GM04504 (cell line): ENCODE measurements around the gene ACP4.
"Not testable (repeated sequence)": the region's sequence is repeated elsewhere in the genome, so short reads cannot be mapped to it uniquely, and the experiment has no call there.

Experiments
- DNase-seq: peaks from one replicate; pipeline ENCODE4 v3.0.0-alpha.2; 2012; ENCODE audit warnings: low read depth

The ACP4 gene

GRCh38 chr19:50777261-50777660, 13.0 kb upstream of the ACP4 start:
- no peak for DNase-seq

GRCh38 chr19:50777830-50778303, 12.3 kb upstream of the ACP4 start:
- DNase-seq, result no peak

GRCh38 chr19:50778906-50779430, 11.2 kb upstream of the ACP4 start:
- no peak for DNase-seq

GRCh38 chr19:50779504-50780457, 10.4 kb upstream of the ACP4 start:
- no peak for DNase-seq

GRCh38 chr19:50780753-50781435, 9.3 kb upstream of the ACP4 start:
- DNase-seq, result no peak

GRCh38 chr19:50783848-50784152, 6.4 kb upstream of the ACP4 start:
- DNase-seq, result not testable (repeated sequence)

- no peak for DNase-seq
Measured at GRCh38 chr19:50784710-50785109, 5.5 kb upstream of the ACP4 start.

GRCh38 chr19:50785329-50785728, 4.9 kb upstream of the ACP4 start:
- no peak for DNase-seq

GRCh38 chr19:50790922-50791467, 780 bp downstream of the ACP4 start:
- no peak for DNase-seq

- DNase-seq, result no peak
Measured at GRCh38 chr19:50791594-50792271, 1.5 kb downstream of the ACP4 start.

GRCh38 chr19:50792272-50793250, 2.3 kb downstream of the ACP4 start:
- DNase-seq, result no peak

GRCh38 chr19:50793558-50794065, 3.4 kb downstream of the ACP4 start:
- no peak for DNase-seq

- DNase-seq, result no peak
Measured at GRCh38 chr19:50794074-50794875, 4.1 kb downstream of the ACP4 start.

GRCh38 chr19:50794876-50795663, 4.9 kb downstream of the ACP4 start:
- no peak for DNase-seq

- no peak for DNase-seq
Measured at GRCh38 chr19:50795664-50796073, 5.5 kb downstream of the ACP4 start.

- no peak for DNase-seq
Measured at GRCh38 chr19:50796128-50796633, 6.0 kb downstream of the ACP4 start.

GRCh38 chr19:50796634-50797428, 6.6 kb downstream of the ACP4 start:
- no peak for DNase-seq

GRCh38 chr19:50797429-50797780, 7.2 kb downstream of the ACP4 start:
- DNase-seq, result no peak
